HepG2 (cell line): ENCODE data around the gene CDH23. TPM values are rescaled to one million over a fixed set of nuclear protein-coding genes. Genes with fewer than 3 reads are reported as not detected.

Experiments used
- ATAC-seq: fragments of 200-7000 bp; cut with Tn5 transposase; 3 replicates; pipeline ENCODE4 v1.9.1; 2020; ENCODE audit warnings: mild to moderate bottlenecking, moderate library complexity
- BruUV-seq: library from RNA; stranded (reverse); fragments of 400-500 nt; replicated peaks from 2 replicates; lab custom pipeline; 2021; lab: Mats Ljungman, UMichigan
- CTCF ChIA-PET: fragments of 300-600 bp; formaldehyde crosslinking; extraction: SDS; loops from one replicate; lab custom pipeline; 2021; ENCODE audit warnings: low total read pairs, inconsistent platforms, low intra/inter-chr PET ratio; lab: Yijun Ruan, JAX
- POLR2A ChIA-PET: fragments of 350-600 bp; sonication (Branson Sonifier 250); formaldehyde crosslinking; loops from one replicate; lab custom pipeline; 2020; ENCODE audit warnings: antibody characterized with exemption, inconsistent platforms; lab: Yijun Ruan, JAX
- DNase-seq: peaks from one replicate; pipeline ENCODE4 v3.0.0-alpha.2; 2015; ENCODE audit warnings: low spot score
- FAIRE-seq: peaks from 3 replicates; lab custom pipeline; 2011; peaks lifted over from hg19 to GRCh38; lab: Jason Lieb, UNC
- H2AFZ ChIP-seq: one replicate; pipeline ENCODE4 v1.6.1; 2011; ENCODE audit warnings: low read length, inconsistent platforms
- H3K27ac ChIP-seq: fragments of 300-600 bp; 3 replicates; pipeline ENCODE4 v1.8.0; 2011; ENCODE audit warnings: mixed run types, mild to moderate bottlenecking, mixed read lengths, low read length, inconsistent platforms; ENCODE audit not compliant: insufficient read depth; ENCODE audit errors: extremely low read length
- H3K27me3 ChIP-seq, 2 experiments: fragments of 200-600 bp in 1 of 2; 2 replicates in 1 of 2; 3 replicates in 1 of 2; pipeline versions ENCODE4 v1.6.0 to v1.8.0; 2011; ENCODE audit warnings: low read length in 2 of 2, mild to moderate bottlenecking in 2 of 2, moderate library complexity in 2 of 2, inconsistent platforms in 1 of 2; ENCODE audit not compliant: insufficient read depth in 2 of 2, control insufficient read depth in 1 of 2
- H3K36me3 ChIP-seq, 2 experiments: fragments of 200-600 bp in 1 of 2; replicated peaks in 1 of 2; 2 replicates in 1 of 2; 3 replicates in 1 of 2; pipeline versions ENCODE4 v1.5.1 to v1.8.0; 2011; ENCODE audit warnings: low read length in 2 of 2, inconsistent platforms in 1 of 2; ENCODE audit not compliant: insufficient read depth in 2 of 2, control insufficient read depth in 1 of 2
- H3K4me1 ChIP-seq: 2 replicates; pipeline ENCODE4 v1.5.1; 2012; ENCODE audit warnings: low read length, inconsistent platforms; ENCODE audit not compliant: insufficient read depth
- H3K4me2 ChIP-seq: 2 replicates; pipeline ENCODE4 v1.6.0; 2011; ENCODE audit warnings: low read depth, low read length, inconsistent platforms
- H3K4me3 ChIP-seq, 3 experiments: fragments of 200-600 bp in 1 of 3; sonication (generic), shearing (Covaris generic) in 1 of 3; replicated peaks in 1 of 3; 2 replicates each; pipeline ENCODE4 v1.5.1; 2011 to 2016; ENCODE audit warnings: low read length in 3 of 3, inconsistent platforms in 2 of 3, low read depth in 2 of 3, mild to moderate bottlenecking in 2 of 3, control low read depth in 1 of 3, mixed read lengths in 1 of 3; ENCODE audit not compliant: insufficient read depth in 1 of 3
- H3K79me2 ChIP-seq: one replicate; pipeline ENCODE4 v1.6.1; 2011; ENCODE audit warnings: low read length, inconsistent platforms; ENCODE audit not compliant: insufficient read depth
- H3K9ac ChIP-seq: 2 replicates; pipeline ENCODE4 v1.6.0; 2011; ENCODE audit warnings: mild to moderate bottlenecking, low read depth, low read length, inconsistent platforms; ENCODE audit not compliant: insufficient read depth
- H3K9me3 ChIP-seq: 2 replicates; pipeline ENCODE4 v1.5.1; 2012; ENCODE audit warnings: mild to moderate bottlenecking, low read length
- H4K20me1 ChIP-seq: 2 replicates; pipeline ENCODE4 v1.6.0; 2011; ENCODE audit warnings: inconsistent platforms, mild to moderate bottlenecking, low read length, moderate library complexity; ENCODE audit not compliant: insufficient read depth
- AHR ChIP-seq: IDR thresholded peaks from 2 replicates; pipeline ENCODE4 v1.6.1; 2018; ENCODE audit warnings: missing genetic modification reagents, missing compliant biosample characterization
- DNMT1 ChIP-seq: sonication (generic); formaldehyde crosslinking; IDR thresholded peaks from 2 replicates; pipeline ENCODE4 v1.5.1; 2020; ENCODE audit warnings: mild to moderate bottlenecking, missing genetic modification reagents
- DR1 ChIP-seq: sonication (generic); formaldehyde crosslinking; IDR thresholded peaks from 2 replicates; pipeline ENCODE4 v1.8.0; 2021; ENCODE audit warnings: mild to moderate bottlenecking, missing genetic modification reagents, inconsistent platforms
- FOXA3 ChIP-seq: IDR thresholded peaks from 2 replicates; pipeline ENCODE4 v1.6.1; 2016; ENCODE audit warnings: missing genetic modification reagents, missing compliant biosample characterization
- FOXK2 ChIP-seq: fragments of 450-650 bp; IDR thresholded peaks from 2 replicates; pipeline ENCODE4 v1.6.1; 2016
- MBNL3 ChIP-seq: fragments of 250-450 bp; sonication (Bioruptor Pico); conservative IDR thresholded peaks from 2 replicates; pipeline ENCODE4 v1.8.0; 2022; ENCODE audit warnings: mild to moderate bottlenecking, inconsistent platforms
- POLR2G ChIP-seq: fragments of 200-400 bp; formaldehyde crosslinking; IDR thresholded peaks from 2 replicates; pipeline ENCODE4 v1.6.1; 2018; ENCODE audit warnings: mild to moderate bottlenecking, low read depth, low read length, moderate library complexity
- RBFOX2 ChIP-seq: fragments of 200-400 bp; formaldehyde crosslinking; IDR thresholded peaks from 2 replicates; pipeline ENCODE4 v1.6.1; 2017; ENCODE audit warnings: low read depth, mild to moderate bottlenecking, low read length
- RBM39 ChIP-seq: fragments of 200-400 bp; formaldehyde crosslinking; IDR thresholded peaks from one replicate; pipeline ENCODE4 v1.6.1; 2018; ENCODE audit warnings: antibody characterized with exemption, mild to moderate bottlenecking, low read depth, low read length; ENCODE audit not compliant: poor library complexity, severe bottlenecking
- SAFB2 ChIP-seq: sonication (generic); formaldehyde crosslinking; IDR thresholded peaks from 2 replicates; pipeline ENCODE4 v1.5.1; 2020; ENCODE audit warnings: missing genetic modification reagents, low read depth, mild to moderate bottlenecking, borderline replicate concordance
- SOX5 ChIP-seq: IDR thresholded peaks from 2 replicates; pipeline ENCODE4 v1.6.1; 2016; ENCODE audit warnings: borderline replicate concordance
- SYNCRIP ChIP-seq: fragments of 200-400 bp; formaldehyde crosslinking; IDR thresholded peaks from 2 replicates; pipeline ENCODE4 v1.6.1; 2018; ENCODE audit warnings: mild to moderate bottlenecking, low read depth, low read length; ENCODE audit not compliant: insufficient read depth
- ZC3H4 ChIP-seq: sonication (generic); formaldehyde crosslinking; IDR thresholded peaks from 2 replicates; pipeline ENCODE4 v1.4.0; 2020; ENCODE audit warnings: missing genetic modification reagents, borderline replicate concordance
- ZNF234 ChIP-seq: sonication (generic); formaldehyde crosslinking; conservative IDR thresholded peaks from 2 replicates; pipeline ENCODE4 v1.5.1; 2020; ENCODE audit warnings: mild to moderate bottlenecking, missing genetic modification reagents
- ZNF616 ChIP-seq: sonication (generic); formaldehyde crosslinking; IDR thresholded peaks from 2 replicates; pipeline ENCODE4 v1.5.0; 2020; ENCODE audit warnings: low read depth, mild to moderate bottlenecking, missing genetic modification reagents
- WGBS: methylation state at CpG from one replicate; pipeline ENCODE4 v1.1.6; 2017; ENCODE audit warnings: low lambda C conversion rate; 5-methylcytosine and 5-hydroxymethylcytosine counted together
- in situ Hi-C: cut with HindIII; loops from 2 replicates; pipeline ENCODE4 v1.10.0; 2017; ENCODE audit warnings: low pct_unique_long_range_greater_than_20kb; ENCODE audit not compliant: extremely low pct_ligation_motif_present
- intact Hi-C: fragments of 100-400 bp; cut with micrococcal nuclease; formaldehyde crosslinking; loops from one replicate; pipeline ENCODE4 v1.10.0; 2022; ENCODE audit not compliant: unreplicated experiment
- polyA plus RNA-seq, 8 experiments: library from polyadenylated mRNA; depleted of rRNA in 3 of 8; stranded (reverse) in 7 of 8; unstranded in 1 of 8; fragments of >200 nt; fragmentation: Illumina TruSeq in 4 of 8; extraction: Trizol in 4 of 8; gene quantifications; 2 replicates each; pipeline versions ENCODE4 v1.2.1 to v1.2.3, GENCODE V29; 2011 to 2016; ENCODE audit warnings: low read depth in 4 of 8, missing spikeins in 1 of 8, mixed read lengths in 1 of 8; ENCODE audit not compliant: insufficient read depth in 1 of 8
- total RNA-seq, 5 experiments: library from RNA; depleted of rRNA; stranded (reverse); fragments of >200 nt; fragmentation: Illumina TruSeq; extraction: Trizol; gene quantifications; 2 replicates each; pipeline ENCODE4 v1.2.3, GENCODE V29; 2016; ENCODE audit warnings: low read depth in 1 of 5
- TF ChIP-seq, protein P1 (sequence below): sonication (generic); formaldehyde crosslinking; IDR thresholded peaks from 2 replicates; pipeline ENCODE4 v1.4.0; 2020; ENCODE audit warnings: mild to moderate bottlenecking, missing genetic modification reagents

CDH23 gene
- total and polyA plus RNA-seq, 2 of the 13 experiments (the other 11 are each of a cell fraction or from before 2014, with no cell fraction given), result 0.13 TPM; not detected in 1

DNA sequence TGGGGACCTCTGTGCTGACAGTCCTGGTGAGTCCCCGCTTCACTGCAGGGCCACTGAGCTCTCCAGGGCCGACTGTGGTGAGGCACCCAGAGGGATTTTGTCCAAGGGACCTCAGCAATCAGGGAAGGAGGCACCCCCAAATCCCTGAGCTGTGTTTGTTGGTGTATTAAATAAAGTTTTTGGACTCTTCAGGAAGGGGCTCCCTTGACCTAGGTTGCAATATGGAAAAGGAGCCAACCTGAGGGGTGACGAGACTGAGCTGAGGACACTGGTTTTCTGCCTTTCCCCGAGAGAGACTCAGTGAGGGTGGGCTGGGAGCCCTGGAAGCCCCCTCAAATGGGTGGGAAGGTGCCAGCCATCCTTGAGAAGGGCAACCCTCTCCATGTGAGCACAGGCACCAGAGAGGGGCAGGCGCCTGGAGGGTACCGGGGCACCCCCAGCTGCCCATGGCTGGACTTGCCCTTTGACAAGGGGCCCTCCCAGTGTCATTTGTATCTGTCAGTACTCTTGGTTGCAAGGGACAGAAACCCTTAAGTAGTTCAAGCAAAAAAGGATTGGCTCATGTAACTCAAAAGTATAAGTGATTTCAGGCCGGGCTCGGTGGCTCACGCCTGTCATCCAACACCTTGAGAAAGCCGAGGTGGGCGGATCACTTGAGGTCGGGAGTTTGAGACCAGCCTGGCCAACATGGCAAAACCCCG is 250.0 kb downstream of the CDH23 start:
- DNase-seq (no peak), FAIRE-seq (no peak), ATAC-seq (no peak)
- Histone ChIP-seq H3K27me3 (peaks cover 1 to 9% of the 10 kb centered on the region in 2 experiments; a peak in 2 of 5 replicates), H3K9me3 (no peaks in the 10 kb centered on the region), H4K20me1 (no peaks in the 10 kb centered on the region), H3K36me3 (no peaks in the 10 kb centered on the region), H3K4me1 (no peaks in the 10 kb centered on the region), H3K27ac (no peak overlapping the region), H3K9ac (no peak overlapping the region), H3K79me2 (no peaks in the 10 kb centered on the region), H3K4me3 (no peak overlapping the region), H3K4me2 (no peak overlapping the region), H2AFZ (no peak overlapping the region)
- ChIA-PET POLR2A (interaction anchor here (1.7 kb wide), 1 partner anchor 8 kb away, joined by 5 read pairs; no protein-coding TSS in a partner anchor), CTCF (no interaction called here)
- TF ChIP-seq ZC3H4 (CRISPR knock-in tag), result no peak
- no peak for TF ChIP-seq SAFB2 (CRISPR knock-in tag)
- no peak for TF ChIP-seq FOXK2
- no peak for TF ChIP-seq AHR (CRISPR knock-in tag)
- no peak for TF ChIP-seq DNMT1 (CRISPR knock-in tag)
- no peak for TF ChIP-seq MBNL3 (CRISPR knock-in tag)
- no peak for TF ChIP-seq ZNF234
- TF ChIP-seq POLR2G, result no peak
- TF ChIP-seq DR1 (CRISPR knock-in tag), result no peak
- no peak for TF ChIP-seq FOXA3 (CRISPR knock-in tag)
- TF ChIP-seq RBM39, result no peak
- TF ChIP-seq ZNF616 (CRISPR knock-in tag), result no peak
- no peak for TF ChIP-seq SOX5 (CRISPR knock-in tag)
- no peak for TF ChIP-seq RBFOX2
- TF ChIP-seq SYNCRIP, result no peak
- TF ChIP-seq, protein P1, sequence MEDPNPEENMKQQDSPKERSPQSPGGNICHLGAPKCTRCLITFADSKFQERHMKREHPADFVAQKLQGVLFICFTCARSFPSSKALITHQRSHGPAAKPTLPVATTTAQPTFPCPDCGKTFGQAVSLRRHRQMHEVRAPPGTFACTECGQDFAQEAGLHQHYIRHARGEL, result no peak
- no TSS peak for BruUV-seq
- in situ Hi-C loops, result no loop called here
- WGBS, result 47% methylated on average over 11 of the region's 13 CpGs
- intact Hi-C loops, result no loop called here
